ENCODE results near the gene SLC9A7.

The SLC9A7 gene

GRCh38 chrX:46567388-46567787 is 191.5 kb downstream of the SLC9A7 start:
- no peak for DNase-seq

- DNase-seq = no peak
Observed at GRCh38 chrX:46561824-46562657, 196.9 kb downstream of the SLC9A7 start.

GRCh38 chrX:46559062-46559461 is 199.9 kb downstream of the SLC9A7 start:
- DNase-seq = no peak

- DNase-seq = no peak
Observed at GRCh38 chrX:46554942-46555341, 204.0 kb downstream of the SLC9A7 start.

- DNase-seq = no peak
Observed at GRCh38 chrX:46553935-46554334, 205.0 kb downstream of the SLC9A7 start.

- no peak for DNase-seq
Observed at GRCh38 chrX:46551494-46552128, 207.3 kb downstream of the SLC9A7 start.

GRCh38 chrX:46549914-46550313 is 209.0 kb downstream of the SLC9A7 start:
- no peak for DNase-seq
